Fibroblast of villous mesenchyme (primary cell): ENCODE results near the gene C10orf53. TPM values are rescaled to one million over a fixed set of nuclear protein-coding genes. Genes with fewer than 3 reads are reported as not detected.

Experiments used
- total RNA-seq: library from RNA; depleted of rRNA; stranded (reverse); fragments of >200 nt; gene quantifications from 2 replicates; pipeline ENCODE4 v1.2.3, GENCODE V29; 2012

C10orf53 gene
- total RNA-seq, 1 donor: not detected

Other genes starting within 250 kb of the C10orf53 start
- gene ERCC6, start 140.5 kb upstream of the C10orf53 start, total RNA-seq: 16.1 and 35.4 TPM in 2 replicates
- gene SLC18A3, start 69.3 kb upstream of the C10orf53 start, total RNA-seq: under 0.01 TPM in 1 of 2 replicates, not detected in the other
- gene CHAT, start 65.6 kb upstream of the C10orf53 start, total RNA-seq: not detected in 2 replicates
- gene OGDHL, start 82.7 kb downstream of the C10orf53 start, total RNA-seq: under 0.01 and 0.32 TPM in 2 replicates